GM12878 (cell line): ENCODE measurements around the gene GET3. TPM values are rescaled to one million over a fixed set of nuclear protein-coding genes. Genes with fewer than 3 reads are reported as not detected.

Experiments
- BACH1 ChIP-seq: fragments of 450-650 bp; IDR thresholded peaks from 2 replicates; pipeline ENCODE4 v1.6.1; 2017; ENCODE audit warnings: mild to moderate bottlenecking, borderline replicate concordance
- BMI1 ChIP-seq: fragments of 450-650 bp; IDR thresholded peaks from 2 replicates; pipeline ENCODE4 v1.6.1; 2016; ENCODE audit warnings: mild to moderate bottlenecking, moderate library complexity, borderline replicate concordance
- CTCF ChIP-seq, 3 experiments: IDR thresholded peaks in 2 of 3; conservative IDR thresholded peaks in 1 of 3; 2 replicates each; pipeline ENCODE4 v1.5.1; 2011; ENCODE audit warnings: low read depth in 3 of 3, low read length in 3 of 3, mild to moderate bottlenecking in 3 of 3, control low read depth in 2 of 3, moderate library complexity in 2 of 3, inconsistent platforms in 1 of 3, mixed read lengths in 1 of 3; ENCODE audit not compliant: control insufficient read depth in 2 of 3, insufficient read depth in 1 of 3; ENCODE audit errors: extremely low read depth in 1 of 3
- CUX1 ChIP-seq: IDR thresholded peaks from 2 replicates; pipeline ENCODE4 v1.6.1; 2012; ENCODE audit warnings: improper control_type of control experiment, low read depth, low read length; ENCODE audit not compliant: insufficient replicate concordance
- GATAD2B ChIP-seq: fragments of 450-650 bp; conservative IDR thresholded peaks from 2 replicates; pipeline ENCODE4 v1.6.1; 2017; ENCODE audit warnings: low read depth, mild to moderate bottlenecking, moderate library complexity
- IRF3 ChIP-seq: fragments of 450-650 bp; IDR thresholded peaks from 2 replicates; pipeline ENCODE4 v1.6.1; 2014; ENCODE audit warnings: mild to moderate bottlenecking
- IRF4 ChIP-seq: IDR thresholded peaks from 2 replicates; pipeline ENCODE4 v1.6.1; 2011; ENCODE audit warnings: low read depth, low read length
- KDM1A ChIP-seq: fragments of 200-600 bp; sonication (generic); IDR thresholded peaks from 2 replicates; pipeline ENCODE4 v1.6.1; 2016; ENCODE audit warnings: borderline replicate concordance
- NR2F1 ChIP-seq: fragments of 450-650 bp; conservative IDR thresholded peaks from 2 replicates; pipeline ENCODE4 v1.6.1; 2017; ENCODE audit warnings: mild to moderate bottlenecking
- PBX3 ChIP-seq: IDR thresholded peaks from 2 replicates; pipeline ENCODE4 v1.6.1; 2011; ENCODE audit warnings: mild to moderate bottlenecking, low read depth, low read length, moderate library complexity; ENCODE audit not compliant: insufficient replicate concordance
- POLR2AphosphoS2 ChIP-seq: IDR thresholded peaks from 2 replicates; pipeline ENCODE4 v1.6.1; 2011; ENCODE audit warnings: low read depth, mild to moderate bottlenecking, low read length, improper control_type of control experiment, moderate library complexity
- SMAD5 ChIP-seq: IDR thresholded peaks from 2 replicates; pipeline ENCODE4 v1.6.1; 2016; ENCODE audit warnings: antibody characterized with exemption, low read depth
- STAT3 ChIP-seq: IDR thresholded peaks from 2 replicates; pipeline ENCODE4 v1.6.1; 2011; ENCODE audit warnings: low read depth, low read length, improper control_type of control experiment
- SUPT20H ChIP-seq: IDR thresholded peaks from 2 replicates; pipeline ENCODE4 v1.6.1; 2011; ENCODE audit warnings: low read depth, mild to moderate bottlenecking, low read length, moderate library complexity, borderline replicate concordance; ENCODE audit not compliant: control insufficient read depth
- TCF12 ChIP-seq: IDR thresholded peaks from 2 replicates; pipeline ENCODE4 v1.6.1; 2011; ENCODE audit warnings: low read depth, mild to moderate bottlenecking, low read length
- USF2 ChIP-seq: IDR thresholded peaks from 2 replicates; pipeline ENCODE4 v1.6.1; 2011; ENCODE audit warnings: low read depth, low read length, improper control_type of control experiment, borderline replicate concordance
- polyA plus RNA-seq, 11 experiments: library from polyadenylated mRNA; depleted of rRNA in 4 of 11; unstranded in 6 of 11; stranded (reverse) in 5 of 11; fragments of >200 nt; fragmentation: Nextera tagmentation in 4 of 11; fragmentation: Illumina TruSeq in 1 of 11; extraction: Ambion mirVana in 4 of 11; extraction: Trizol in 1 of 11; gene quantifications; 1 replicate in 1 of 11; 2 replicates in 10 of 11; pipeline versions ENCODE4 v1.2.1 to v1.2.3, GENCODE V29; 2011 to 2016; ENCODE audit warnings: inconsistent platforms in 2 of 11, missing spikeins in 2 of 11, low read depth in 1 of 11
- total RNA-seq, 4 experiments: library from RNA; depleted of rRNA in 3 of 4; stranded (reverse); fragments of >200 nt in 3 of 4; fragmentation: Illumina TruSeq in 1 of 4; extraction: Trizol in 1 of 4; gene quantifications; 2 replicates each; pipeline versions ENCODE4 v1.2.1 to v1.2.3, GENCODE V29; 2013 to 2021

GET3 gene
- total and polyA plus RNA-seq, 10 of the 15 experiments (the other 5 are each of a cell fraction or from before 2014, with no cell fraction given), result 14.5 to 144 (median 97.2) TPM

- TF ChIP-seq CUX1 (no peak), PBX3 (peak; percentile 36), IRF4 (no peak), SUPT20H (no peak), BMI1 (peak; percentile 93), TCF12 (0 out of 2 replicates have a peak, but pooled peaks have one; percentile 12), CTCF (IDR thresholded peaks at IDR 0.05 in 2 of 3, conservative IDR thresholded peaks at IDR 0.05 in 1 of 3; ENCODE audit: control insufficient read depth in 2 of 3, extremely low read depth in 1 of 3, insufficient read depth in 1 of 3, low read depth in 3 of 3, low read length in 3 of 3) (no peak), POLR2AphosphoS2 (peak; percentile 88), STAT3 (no peak), BACH1 (0 out of 2 replicates have a peak, but pooled peaks have one; percentile 51), GATAD2B (peak; percentile 43; the same call in 1 of the 2 replicates), SMAD5 (peak; percentile 63; the same call in 1 of the 2 replicates), NR2F1 (no peak), USF2 (no peak), IRF3 (no peak), KDM1A (no peak)
These were observed 40.6 kb upstream of the GET3 start, which contains the start of gene FBXW9 (continued) for GRCh38 chr19:12696366-12697335.
